GM10266 (cell line): ENCODE data around the gene GPR68.
"Not testable (repeated sequence)": the region's sequence is repeated elsewhere in the genome, so short reads cannot be mapped to it uniquely, and the experiment has no call there.

Experiments
- DNase-seq: peaks from one replicate; pipeline ENCODE4 v3.0.0; 2012; ENCODE audit errors: extremely low spot score
- TF ChIP-seq, protein P1 (sequence below): IDR thresholded peaks from 2 replicates; pipeline ENCODE4 v1.5.1; 2012; ENCODE audit warnings: mild to moderate bottlenecking, low read depth; ENCODE audit not compliant: control insufficient read depth, insufficient read depth; ENCODE audit errors: missing control alignments

Gene GPR68

DNA sequence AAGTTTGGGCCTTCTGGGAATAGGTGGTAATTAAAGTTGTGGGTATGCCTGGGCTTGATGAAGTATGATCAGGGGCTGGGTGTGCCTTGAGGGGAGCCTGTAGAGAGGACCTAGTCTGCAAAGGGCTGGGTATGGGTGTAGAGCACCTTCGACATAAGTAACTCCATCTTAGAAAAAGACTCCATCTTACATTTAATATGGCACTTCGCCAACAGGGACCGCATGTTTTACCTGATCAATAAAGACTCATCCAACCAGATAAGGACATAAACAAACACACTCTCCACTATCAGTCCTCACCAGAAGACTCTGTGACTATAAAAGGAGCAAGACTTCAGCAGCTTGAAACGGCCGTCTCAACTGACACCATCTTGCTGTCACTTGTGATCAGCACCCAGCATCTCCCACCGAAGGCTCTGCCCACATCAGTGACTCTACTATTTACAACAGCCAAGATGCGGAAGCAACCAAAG, 23.5 kb upstream of the GPR68 start:
- DNase-seq, result no peak
- TF ChIP-seq, protein P1, sequence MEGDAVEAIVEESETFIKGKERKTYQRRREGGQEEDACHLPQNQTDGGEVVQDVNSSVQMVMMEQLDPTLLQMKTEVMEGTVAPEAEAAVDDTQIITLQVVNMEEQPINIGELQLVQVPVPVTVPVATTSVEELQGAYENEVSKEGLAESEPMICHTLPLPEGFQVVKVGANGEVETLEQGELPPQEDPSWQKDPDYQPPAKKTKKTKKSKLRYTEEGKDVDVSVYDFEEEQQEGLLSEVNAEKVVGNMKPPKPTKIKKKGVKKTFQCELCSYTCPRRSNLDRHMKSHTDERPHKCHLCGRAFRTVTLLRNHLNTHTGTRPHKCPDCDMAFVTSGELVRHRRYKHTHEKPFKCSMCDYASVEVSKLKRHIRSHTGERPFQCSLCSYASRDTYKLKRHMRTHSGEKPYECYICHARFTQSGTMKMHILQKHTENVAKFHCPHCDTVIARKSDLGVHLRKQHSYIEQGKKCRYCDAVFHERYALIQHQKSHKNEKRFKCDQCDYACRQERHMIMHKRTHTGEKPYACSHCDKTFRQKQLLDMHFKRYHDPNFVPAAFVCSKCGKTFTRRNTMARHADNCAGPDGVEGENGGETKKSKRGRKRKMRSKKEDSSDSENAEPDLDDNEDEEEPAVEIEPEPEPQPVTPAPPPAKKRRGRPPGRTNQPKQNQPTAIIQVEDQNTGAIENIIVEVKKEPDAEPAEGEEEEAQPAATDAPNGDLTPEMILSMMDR, result no peak

DNA sequence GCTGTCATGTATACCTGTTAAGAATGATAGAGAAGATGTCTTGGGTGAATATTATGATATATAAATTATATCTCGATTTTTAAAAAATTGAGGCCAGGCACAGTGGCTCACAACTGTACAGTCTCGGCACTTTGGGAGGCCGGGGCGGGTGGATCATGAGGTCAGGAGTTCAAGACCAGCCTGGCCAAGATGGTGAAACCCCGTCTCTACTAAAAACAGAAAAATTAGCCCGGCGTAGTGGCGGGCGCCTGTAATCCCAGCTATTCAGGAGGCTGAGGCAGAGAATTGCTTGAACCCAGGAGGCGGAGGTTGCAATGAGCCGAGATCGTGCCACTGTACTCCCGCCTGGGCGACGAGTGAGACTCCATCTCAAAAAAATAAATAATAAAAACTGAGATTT, 21.8 kb upstream of the GPR68 start:
- not testable (repeated sequence) for DNase-seq

DNA sequence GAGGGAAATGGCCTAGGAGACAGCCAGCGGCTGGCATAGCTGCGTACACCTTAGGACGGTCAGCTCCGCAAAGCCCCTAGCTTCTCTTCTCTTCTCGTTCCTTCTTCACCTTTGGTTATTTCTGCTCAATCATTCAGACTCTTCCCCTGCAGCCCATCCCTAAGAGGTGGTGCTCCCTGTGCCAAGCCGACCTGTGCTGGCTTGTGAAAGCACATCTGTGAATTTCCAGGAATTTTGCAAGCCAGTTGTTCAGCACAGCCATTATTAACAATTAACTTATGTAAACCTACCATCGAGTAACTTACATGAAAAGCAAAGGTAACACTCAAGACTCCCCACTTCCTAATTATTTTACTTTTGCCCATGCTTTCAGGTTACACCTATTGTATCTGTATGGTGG, 20.9 kb upstream of the GPR68 start:
- TF ChIP-seq, protein P1, result no peak
- DNase-seq, result no peak

DNA sequence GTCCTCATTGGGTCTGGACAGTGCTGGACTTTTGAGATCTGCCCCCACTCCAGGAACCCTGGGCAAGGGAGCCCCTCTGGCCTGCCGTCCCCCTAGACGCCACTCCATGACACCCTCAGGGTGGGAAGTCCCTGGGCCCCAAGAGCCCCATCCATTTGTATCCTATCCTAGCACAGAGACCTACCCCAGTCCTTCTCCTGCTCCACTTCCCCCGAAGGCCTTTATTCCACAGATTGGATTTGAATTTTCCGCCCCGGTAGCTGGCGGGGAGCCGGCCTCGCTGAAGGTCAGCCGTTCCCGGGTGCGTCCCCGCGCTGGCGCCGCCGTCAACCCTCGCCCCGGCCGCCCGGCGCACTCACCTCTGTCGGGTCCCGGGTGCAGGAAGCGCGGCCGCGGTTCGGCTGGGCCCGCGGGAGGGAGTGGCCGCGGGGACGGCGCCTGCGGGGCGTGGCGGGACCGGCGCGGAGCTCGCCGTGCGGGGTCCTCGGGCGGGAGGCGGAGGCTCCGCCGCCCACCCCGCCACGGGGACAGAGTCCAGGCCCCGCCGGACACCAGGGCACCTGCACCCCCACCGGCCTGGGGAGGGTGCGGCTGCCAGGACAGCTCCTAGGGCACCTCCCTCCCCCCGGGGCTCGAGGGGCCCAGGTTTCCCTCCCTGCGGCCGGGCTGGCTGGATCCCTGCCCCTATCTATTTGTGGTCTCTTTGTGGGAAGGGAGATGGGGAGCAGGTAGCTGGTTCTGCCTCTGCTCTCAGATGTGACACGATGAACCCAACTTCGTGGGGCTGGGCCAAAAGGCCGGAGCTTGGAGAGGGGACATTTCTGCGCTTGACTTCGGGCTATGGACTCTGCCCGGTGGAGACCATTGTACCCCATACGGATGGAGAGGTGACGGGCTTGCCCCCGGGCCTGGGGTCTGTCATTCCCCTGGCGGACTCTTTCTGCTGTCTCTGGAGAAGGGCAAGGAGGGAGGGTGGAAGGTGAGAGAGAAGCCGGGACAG, 19.9 kb upstream of the GPR68 start:
- TF ChIP-seq, protein P1, result no peak
- no peak for DNase-seq

DNA sequence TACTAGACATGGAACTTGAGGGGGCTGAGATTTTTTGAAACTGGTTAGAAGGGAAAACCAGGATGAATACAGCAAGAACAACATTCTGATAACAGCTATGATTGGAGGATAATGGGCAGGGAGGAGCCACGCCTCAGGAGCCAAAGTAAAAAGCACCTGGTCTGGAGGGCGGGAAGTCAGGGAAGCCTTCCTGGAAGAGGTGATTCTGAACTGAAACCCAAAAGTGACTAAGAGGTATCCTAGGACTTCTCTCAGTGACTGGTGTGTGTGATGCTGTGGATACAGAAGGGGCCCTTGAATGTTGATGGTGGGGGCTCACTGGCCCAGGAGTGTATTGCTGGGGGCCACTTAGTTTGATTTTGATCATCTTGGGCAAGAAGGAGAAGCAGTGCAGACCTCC, 18.8 kb upstream of the GPR68 start:
- TF ChIP-seq, protein P1, result no peak
- no peak for DNase-seq

DNA sequence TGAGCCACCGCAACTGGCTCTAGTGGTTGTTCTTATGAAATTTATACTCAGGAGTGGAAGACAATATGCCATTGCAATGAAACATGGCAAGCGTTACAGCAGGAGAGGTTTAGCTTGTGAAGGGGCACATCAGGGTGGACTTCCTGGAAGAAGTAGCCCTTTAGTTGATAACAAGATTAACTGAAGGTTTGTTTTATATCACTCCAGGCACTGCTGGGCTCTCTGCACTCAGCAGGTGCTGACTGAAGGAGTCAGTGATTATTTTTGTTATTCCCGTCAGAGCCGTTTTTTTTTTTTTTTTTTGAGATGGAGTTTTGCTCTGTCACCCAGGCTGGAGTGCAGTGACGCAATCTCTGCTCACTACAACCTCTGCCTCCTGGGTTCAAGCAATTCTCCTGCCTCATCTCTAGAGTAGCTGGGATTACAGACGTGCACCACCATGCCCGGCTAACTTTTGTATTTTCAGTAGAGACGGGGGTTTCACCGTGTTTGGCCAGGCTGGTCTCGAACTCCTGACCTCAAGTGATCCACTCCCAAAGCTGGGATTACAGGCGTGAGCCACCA, 17.6 kb upstream of the GPR68 start:
- TF ChIP-seq, protein P1, result no peak
- no peak for DNase-seq

DNA sequence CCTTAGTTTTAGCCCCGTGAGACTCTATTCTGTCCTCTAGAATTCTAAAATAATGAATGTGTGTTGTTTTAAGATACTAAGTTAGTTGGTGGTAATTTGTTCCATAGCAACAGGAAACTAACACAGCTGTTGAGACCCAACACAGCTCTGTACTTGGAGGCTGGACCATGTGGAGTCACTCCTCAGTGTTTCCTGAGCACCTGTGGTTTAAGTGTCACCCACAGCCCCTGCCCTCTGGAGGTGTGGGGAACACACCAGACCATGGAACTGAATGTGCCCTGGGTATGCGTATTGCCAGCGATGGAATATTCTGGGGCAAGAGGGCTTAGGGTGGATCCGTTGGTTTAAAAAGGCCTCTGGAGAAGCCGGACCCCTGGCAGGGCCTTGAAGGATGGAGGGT, 16.6 kb upstream of the GPR68 start:
- TF ChIP-seq, protein P1, result no peak
- DNase-seq, result no peak
